Sigmoid colon (tissue), 7 donors: Measurements from ENCODE around the gene CRACR2B. TPM values are rescaled to one million over a fixed set of nuclear protein-coding genes. Genes with fewer than 3 reads are reported as not detected.

Source experiments
- DNase-seq: peaks from one replicate; pipeline ENCODE4 v3.0.0-alpha.2; 2019
- H3K27ac ChIP-seq, 4 donors: fragments of 200-600 bp; sonication (generic); one replicate each; pipeline ENCODE4 v1.5.1; 2016 to 2019; ENCODE audit warnings: mild to moderate bottlenecking in 1 of 4
- H3K27me3 ChIP-seq, 3 donors: fragments of 200-600 bp; sonication (generic); one replicate each; pipeline ENCODE4 v1.5.1; 2019; ENCODE audit warnings: mild to moderate bottlenecking in 1 of 3
- H3K36me3 ChIP-seq, 4 donors: fragments of 200-600 bp; sonication (generic); one replicate each; pipeline ENCODE4 v1.5.1; 2016 to 2019
- H3K4me1 ChIP-seq, 4 donors: fragments of 200-600 bp; sonication (generic); one replicate each; pipeline ENCODE4 v1.5.1; 2017 to 2019
- H3K4me3 ChIP-seq, 4 donors: fragments of 200-600 bp; sonication (generic); one replicate each; pipeline ENCODE4 v1.5.1; 2017 to 2019; ENCODE audit warnings: mild to moderate bottlenecking in 2 of 4, moderate library complexity in 1 of 4
- H3K9me3 ChIP-seq, 4 donors: fragments of 200-600 bp in 3 of 4; sonication (generic) in 3 of 4; one replicate each; pipeline versions ENCODE4 v1.5.1 to v1.6.1; 2013 to 2019
- CTCF ChIP-seq, 4 experiments: fragments of 450-650 bp in 3 of 4; fragments of 200-600 bp in 1 of 4; IDR thresholded peaks; one replicate each; pipeline ENCODE4 v1.5.1; 2016 to 2019; ENCODE audit warnings: antibody characterized with exemption in 4 of 4, mild to moderate bottlenecking in 3 of 4, moderate library complexity in 2 of 4
- EP300 ChIP-seq, 4 donors: sonication (generic); formaldehyde crosslinking; IDR thresholded peaks; one replicate each; pipeline ENCODE4 v1.6.1; 2017; ENCODE audit warnings: antibody characterized with exemption in 4 of 4
- POLR2A ChIP-seq, 2 donors: fragments of 450-650 bp; IDR thresholded peaks; one replicate each; pipeline ENCODE4 v1.6.1; 2016; ENCODE audit warnings: antibody characterized with exemption in 2 of 2, mild to moderate bottlenecking in 2 of 2, moderate library complexity in 2 of 2
- POLR2AphosphoS5 ChIP-seq, 4 donors: sonication (generic); formaldehyde crosslinking; IDR thresholded peaks; one replicate each; pipeline ENCODE4 v1.6.1; 2017; ENCODE audit warnings: antibody characterized with exemption in 4 of 4
- WGBS, 2 donors: extraction: QIAGEN DNeasy Blood & Tissue Kit; methylation state at CpG; one replicate each; pipeline ENCODE4 v1.1.7; 2013; 5-methylcytosine and 5-hydroxymethylcytosine counted together
- intact Hi-C: fragments of 100-400 bp; cut with DNase I; formaldehyde crosslinking; loops from one replicate; pipeline ENCODE4 v1.15.1; 2023
- polyA plus RNA-seq, 3 donors: library from polyadenylated mRNA; stranded (reverse); fragments of 200-250 nt; gene quantifications; one replicate each; pipeline ENCODE4 v1.2.3, GENCODE V29; 2013
- total RNA-seq, 4 donors: library from RNA; depleted of rRNA; stranded (reverse); fragments of >200 nt; gene quantifications; one replicate each; pipeline ENCODE4 v1.1.0, GENCODE V29; 2016
- donor health status: healthy with polysubstance abuse.
- donor health status: Bipolar disorder and iron deficiency.
- donor health status: healthy.

Gene CRACR2B
- total RNA-seq (1 to 10 TPM; 1.5 to 9.5 (median 4.6) TPM), polyA plus RNA-seq (100 to 1,000 TPM in 1 of 3 donors, 10 to 100 TPM in 2; 32.1 to 149 (median 46.8) TPM)

- Histone ChIP-seq H3K4me3 (peak within 1 kb of the TSS in 3 of 4 donors; percentile 31 to 40 (median 32)), H3K27ac (peak within 1 kb of the TSS; percentile 24 to 71 (median 51)), H3K9me3 (no peaks in the 10 kb centered on the region), H3K36me3 (peaks cover 22 to 30% (median 26%) of the 10 kb centered on the region in 4 donors), H3K27me3 (peaks cover 44 to 91% (median 82%) of the 10 kb centered on the region in 3 donors), H3K4me1 (peaks cover 0 to 61% (median 47%) of the 10 kb centered on the region in 4 donors)
- intact Hi-C loops: no loop called here
- no peak for TF ChIP-seq CTCF (IDR thresholded peaks at IDR 0.05)
- TF ChIP-seq POLR2A (IDR thresholded peaks at IDR 0.05): peak in 1 of 2 donors; percentile 15
- WGBS, 2 donors: 14 to 48% methylated on average over 5 of the region's 5 CpGs
- DNase-seq: no peak
Observed at GRCh38 chr11:827897-828192, at the start of gene CRACR2B. TSS of gene CRACR2B (plus strand) at chr11:827919. CDS start at chr11:828608, 689 bp downstream.

- peaks cover 0 to 58% (median 42%) of the 10 kb centered on the region in 4 donors for H3K4me1 ChIP-seq
- TF ChIP-seq EP300 (IDR thresholded peaks at IDR 0.05) (no peak), CTCF (IDR thresholded peaks at IDR 0.05) (no peak), POLR2AphosphoS5 (IDR thresholded peaks at IDR 0.05) (no peak), POLR2A (IDR thresholded peaks at IDR 0.05) (no peak)
- H3K9me3 ChIP-seq: no peaks in the 10 kb centered on the region
- no peak overlapping the region for H3K4me3 ChIP-seq
- intact Hi-C loops: no loop called here
- no peaks in the 10 kb centered on the region for H3K27me3 ChIP-seq
- H3K27ac ChIP-seq: no peak overlapping the region
- H3K36me3 ChIP-seq: no peaks in the 10 kb centered on the region
- 94% methylated on average over 23 of the region's 23 CpGs for WGBS, 2 donors
- no peak for DNase-seq
Observed at GRCh38 chr11:778976-779954, 48.5 kb upstream of the CRACR2B start.

- H3K4me1 ChIP-seq: peaks cover 0 to 50% (median 37%) of the 10 kb centered on the region in 4 donors
- intact Hi-C loops: no loop called here
Observed at GRCh38 chr11:779955-780532, 47.7 kb upstream of the CRACR2B start.

More at GRCh38 chr11:779955-780532, 47.7 kb upstream of the CRACR2B start:
- Histone ChIP-seq H3K9me3 (no peaks in the 10 kb centered on the region), H3K27me3 (no peaks in the 10 kb centered on the region), H3K4me3 (no peak overlapping the region), H3K27ac (no peak overlapping the region), H3K36me3 (no peaks in the 10 kb centered on the region)
- DNase-seq: no peak
- TF ChIP-seq CTCF (IDR thresholded peaks at IDR 0.05) (no peak), POLR2AphosphoS5 (IDR thresholded peaks at IDR 0.05) (no peak), POLR2A (IDR thresholded peaks at IDR 0.05) (no peak), EP300 (IDR thresholded peaks at IDR 0.05) (no peak)
- WGBS, 2 donors: 96% methylated on average over 16 of the region's 16 CpGs
